GM19372 (cell line): ENCODE results near the gene AEBP2.
"Not testable (repeated sequence)": the region's sequence is repeated elsewhere in the genome, so short reads cannot be mapped to it uniquely, and the experiment has no call there.

Source experiments
- ATAC-seq: cut with Tn5 transposase; IDR thresholded peaks from one replicate; pipeline ENCODE4 v1.9.1; 2021; ENCODE audit warnings: mild to moderate bottlenecking, low read depth, moderate library complexity; ENCODE audit not compliant: unreplicated experiment

AEBP2 gene, protein sequence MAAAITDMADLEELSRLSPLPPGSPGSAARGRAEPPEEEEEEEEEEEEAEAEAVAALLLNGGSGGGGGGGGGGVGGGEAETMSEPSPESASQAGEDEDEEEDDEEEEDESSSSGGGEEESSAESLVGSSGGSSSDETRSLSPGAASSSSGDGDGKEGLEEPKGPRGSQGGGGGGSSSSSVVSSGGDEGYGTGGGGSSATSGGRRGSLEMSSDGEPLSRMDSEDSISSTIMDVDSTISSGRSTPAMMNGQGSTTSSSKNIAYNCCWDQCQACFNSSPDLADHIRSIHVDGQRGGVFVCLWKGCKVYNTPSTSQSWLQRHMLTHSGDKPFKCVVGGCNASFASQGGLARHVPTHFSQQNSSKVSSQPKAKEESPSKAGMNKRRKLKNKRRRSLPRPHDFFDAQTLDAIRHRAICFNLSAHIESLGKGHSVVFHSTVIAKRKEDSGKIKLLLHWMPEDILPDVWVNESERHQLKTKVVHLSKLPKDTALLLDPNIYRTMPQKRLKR

DNA sequence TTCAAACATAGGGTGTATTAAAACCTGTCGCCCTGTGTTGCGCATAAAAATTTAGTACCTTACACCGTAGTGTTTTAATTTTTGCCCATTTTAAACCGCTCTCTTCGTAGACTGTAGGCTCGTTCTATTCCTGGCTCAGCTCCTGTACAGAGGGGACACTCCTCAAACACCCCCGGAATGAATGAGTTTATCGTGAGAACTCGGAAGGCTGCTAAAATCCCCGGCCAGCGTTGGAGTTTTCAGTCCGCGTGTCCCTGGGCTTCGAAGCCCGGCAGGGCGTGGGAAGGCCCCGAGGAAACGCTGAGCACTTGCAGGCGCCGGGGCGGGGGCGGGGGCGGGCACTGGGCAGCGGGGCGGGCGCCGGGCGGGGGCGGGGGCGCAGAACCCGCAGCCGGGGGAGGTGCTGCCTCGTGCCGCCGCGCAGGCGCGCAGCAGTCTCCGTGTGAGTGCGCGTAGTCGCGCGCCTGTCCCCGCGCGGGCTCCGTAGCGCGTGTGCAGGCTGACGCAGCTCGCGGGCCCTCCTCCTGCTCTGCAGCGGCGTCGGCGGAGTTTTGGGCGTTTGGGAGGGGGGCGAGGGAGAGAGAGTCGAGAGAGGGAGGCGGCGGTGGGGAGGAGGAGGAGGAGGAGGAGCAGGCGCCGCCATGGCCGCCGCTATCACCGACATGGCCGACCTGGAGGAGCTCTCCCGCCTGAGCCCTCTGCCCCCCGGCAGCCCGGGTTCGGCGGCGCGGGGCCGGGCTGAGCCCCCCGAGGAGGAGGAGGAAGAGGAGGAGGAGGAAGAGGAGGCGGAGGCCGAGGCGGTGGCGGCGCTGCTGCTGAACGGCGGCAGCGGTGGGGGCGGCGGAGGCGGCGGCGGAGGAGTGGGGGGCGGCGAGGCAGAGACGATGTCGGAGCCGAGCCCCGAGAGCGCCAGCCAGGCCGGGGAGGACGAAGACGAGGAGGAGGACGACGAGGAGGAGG lies at the start of gene AEBP2:
Gene AEBP2, plus strand, starts transcription at position 434 of the 960 bp plus-strand sequence. Its CDS starts 208 bp downstream, at position 642.
- peak; percentile 82 for ATAC-seq

DNA sequence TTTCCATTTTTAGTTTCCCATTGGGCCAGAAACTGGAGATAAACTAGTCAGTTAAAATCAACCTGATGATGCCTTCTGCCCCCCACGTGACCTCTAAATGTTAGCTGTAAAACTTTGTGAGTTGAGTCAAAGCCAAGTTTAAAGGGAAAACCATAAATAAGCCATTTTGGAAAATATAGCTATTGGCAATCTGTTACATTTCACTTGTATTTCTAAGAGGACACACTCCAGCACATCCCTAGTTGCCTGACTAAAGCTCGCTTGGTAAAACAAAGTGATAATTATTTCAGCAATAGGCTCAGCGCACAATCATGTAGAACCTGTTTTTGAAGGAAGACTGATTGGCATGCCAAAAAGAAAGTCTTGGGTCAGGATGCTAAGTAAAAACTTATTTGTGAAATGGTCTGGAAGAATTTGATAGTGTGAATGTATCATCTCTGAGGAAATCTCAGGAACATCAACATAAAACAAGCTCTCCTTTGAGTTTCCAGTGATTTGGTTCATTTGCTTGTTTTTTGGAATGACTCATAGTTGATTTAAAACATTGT lies 49.2 kb upstream of the AEBP2 start:
- ATAC-seq = no peak

DNA sequence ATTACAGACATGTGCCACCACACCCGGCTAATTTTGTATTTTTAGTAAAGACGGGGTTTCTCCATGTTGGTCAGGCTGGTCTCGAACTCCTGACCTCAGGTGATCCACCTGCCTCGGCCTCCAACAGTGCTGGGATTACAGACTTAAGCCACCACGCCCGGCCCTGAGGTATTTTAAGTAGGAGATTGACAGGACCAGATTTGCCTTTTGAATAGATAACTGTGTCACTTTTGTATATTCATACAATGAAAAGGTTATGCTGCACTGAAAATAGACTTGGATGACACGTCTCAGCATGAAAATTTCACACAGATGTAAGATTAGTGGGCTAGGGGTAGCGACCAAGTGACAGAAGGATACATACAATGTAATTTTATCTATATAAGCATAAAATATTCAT lies 46.6 kb upstream of the AEBP2 start:
- not testable (repeated sequence) for ATAC-seq

DNA sequence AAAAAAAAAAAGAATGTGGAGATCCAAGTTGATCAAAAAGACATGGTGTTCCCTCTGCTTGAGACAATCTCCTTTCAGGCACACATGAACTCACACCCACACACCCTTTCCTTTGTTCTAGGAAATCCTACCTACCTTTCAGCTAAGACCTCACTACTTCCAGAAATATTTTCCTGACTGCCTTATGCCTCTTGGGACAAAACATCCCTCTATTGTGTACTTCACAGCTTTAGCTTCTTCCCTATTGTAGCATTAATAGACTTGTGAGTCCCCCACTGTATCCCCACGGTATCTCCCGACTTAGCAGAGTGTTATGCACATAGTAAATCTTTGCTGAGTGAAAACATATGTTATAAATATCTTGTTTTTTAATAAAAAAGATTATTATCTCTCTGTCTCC lies 44.9 kb upstream of the AEBP2 start:
- no peak for ATAC-seq

DNA sequence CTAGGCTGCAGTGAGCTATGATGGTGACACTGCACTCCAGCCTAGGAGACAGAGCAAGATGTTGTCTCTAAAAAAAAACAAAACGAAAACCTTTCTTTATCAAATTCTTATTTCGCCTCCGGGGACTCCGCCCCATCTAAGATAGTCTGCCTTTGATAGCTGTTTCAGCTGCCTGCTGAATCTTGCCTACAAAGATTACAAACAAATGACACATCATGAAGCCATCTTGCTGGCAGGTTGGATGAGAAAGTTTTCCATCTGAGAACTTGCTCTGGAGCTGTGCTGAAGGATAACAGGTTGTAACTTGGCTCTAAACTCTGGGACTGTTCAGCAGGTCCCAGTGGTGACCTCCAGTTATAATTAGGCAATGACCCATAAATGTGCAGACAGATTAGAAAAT lies 41.8 kb upstream of the AEBP2 start:
- ATAC-seq = no peak

DNA sequence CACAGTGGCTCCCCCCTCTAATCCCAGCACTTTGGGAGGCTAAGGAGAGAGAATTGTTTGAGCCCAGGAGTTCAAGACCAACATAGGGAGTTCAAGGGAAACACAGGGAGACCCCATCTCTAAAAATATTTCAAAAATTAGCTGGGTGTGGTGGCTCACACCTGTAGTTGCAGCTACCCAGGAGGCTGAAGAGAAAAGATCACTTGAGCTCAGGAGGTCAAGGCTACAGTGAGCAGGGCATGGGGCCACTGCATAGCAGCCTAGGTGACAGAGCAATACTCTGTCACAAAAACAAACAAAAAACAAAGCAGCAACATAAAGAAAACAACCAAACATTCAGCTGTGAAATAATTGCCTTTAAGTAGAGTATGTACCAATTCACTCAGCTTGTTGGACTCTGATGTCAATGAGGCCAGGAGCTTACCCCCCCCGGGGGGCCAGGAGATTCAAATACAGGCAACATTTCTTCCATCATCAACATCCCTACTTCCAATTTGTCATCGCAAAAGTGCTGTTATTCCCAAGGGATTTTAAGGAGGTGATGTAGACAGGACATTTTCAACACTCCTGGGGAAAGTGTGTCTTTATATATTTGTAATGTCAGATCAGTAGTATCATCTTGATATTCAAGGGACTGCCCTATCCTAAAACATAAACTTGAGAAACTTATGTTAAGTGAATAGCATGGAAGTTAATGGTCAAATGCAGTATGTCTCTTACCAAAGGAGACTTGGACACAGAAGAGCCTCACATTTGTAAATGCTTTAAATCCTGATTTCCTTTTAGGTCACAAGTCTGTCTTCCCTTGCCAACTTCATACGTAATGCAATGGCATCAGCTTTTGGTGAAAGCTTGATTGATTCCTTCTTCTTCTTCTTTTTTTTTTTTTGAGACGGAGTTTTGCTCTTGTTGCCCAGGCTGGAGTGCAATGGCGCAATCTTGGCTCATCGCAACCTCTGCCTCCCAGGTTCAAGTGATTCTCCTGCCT lies 40.6 kb upstream of the AEBP2 start:
- ATAC-seq = no peak

DNA sequence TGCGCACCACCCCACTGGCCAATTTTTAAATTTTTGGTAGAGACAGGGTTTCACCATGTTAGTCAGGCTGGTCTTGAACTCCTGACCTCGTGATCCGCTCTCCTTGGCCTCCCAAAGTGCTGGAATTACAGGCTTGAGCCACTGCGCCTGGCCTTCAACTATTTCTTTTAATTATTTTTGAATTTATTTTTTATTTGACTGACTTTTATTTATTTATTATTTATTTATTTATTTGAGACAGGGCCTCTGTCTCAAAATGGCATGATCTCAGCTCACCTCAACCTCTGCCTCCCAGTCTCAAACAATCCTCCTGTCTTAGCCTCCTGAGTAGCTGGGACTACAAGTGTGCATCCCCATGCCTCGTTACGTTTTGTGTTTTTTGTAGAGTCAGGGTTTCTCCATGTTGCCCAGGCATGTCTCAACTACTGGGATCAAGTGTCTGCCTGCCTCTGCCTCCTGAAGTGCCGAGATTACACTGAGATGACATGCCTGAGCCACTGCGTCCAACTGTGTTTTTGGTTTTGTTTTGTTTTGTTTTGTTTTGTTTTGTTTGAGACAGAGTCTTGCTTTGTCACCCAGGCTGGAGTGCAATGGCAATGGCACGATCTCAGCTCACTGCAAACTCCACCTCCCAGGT lies 38.5 kb upstream of the AEBP2 start:
- not testable (repeated sequence) for ATAC-seq

- no peak for ATAC-seq
Observed at GRCh38 chr12:19402211-19402610, 37.1 kb upstream of the AEBP2 start.

- ATAC-seq = no peak
Observed at GRCh38 chr12:19402743-19403431, 36.4 kb upstream of the AEBP2 start.

- ATAC-seq = no peak
Observed at GRCh38 chr12:19404242-19404880, 34.9 kb upstream of the AEBP2 start.

DNA sequence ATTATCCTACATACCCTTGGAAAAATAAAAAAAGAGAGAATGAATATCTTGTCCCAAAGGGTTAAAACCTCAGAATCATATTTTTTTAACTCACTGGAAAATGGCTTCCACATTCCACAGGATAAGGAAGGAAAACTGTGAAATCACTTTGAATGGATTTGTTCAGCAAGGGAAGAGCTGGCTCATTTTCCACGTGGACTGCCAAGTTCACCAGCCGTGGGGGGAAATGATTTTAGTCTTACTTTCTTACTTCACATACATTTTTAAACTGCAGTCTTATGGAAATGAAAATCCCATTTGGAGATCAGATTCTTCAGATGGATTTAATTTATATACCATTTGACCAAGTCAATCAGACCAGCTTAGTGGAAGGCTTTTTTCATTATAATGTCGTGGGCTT lies 29.9 kb upstream of the AEBP2 start:
- no peak for ATAC-seq

GRCh38 chr12:19410211-19410610 lies 29.1 kb upstream of the AEBP2 start:
- no peak for ATAC-seq

DNA sequence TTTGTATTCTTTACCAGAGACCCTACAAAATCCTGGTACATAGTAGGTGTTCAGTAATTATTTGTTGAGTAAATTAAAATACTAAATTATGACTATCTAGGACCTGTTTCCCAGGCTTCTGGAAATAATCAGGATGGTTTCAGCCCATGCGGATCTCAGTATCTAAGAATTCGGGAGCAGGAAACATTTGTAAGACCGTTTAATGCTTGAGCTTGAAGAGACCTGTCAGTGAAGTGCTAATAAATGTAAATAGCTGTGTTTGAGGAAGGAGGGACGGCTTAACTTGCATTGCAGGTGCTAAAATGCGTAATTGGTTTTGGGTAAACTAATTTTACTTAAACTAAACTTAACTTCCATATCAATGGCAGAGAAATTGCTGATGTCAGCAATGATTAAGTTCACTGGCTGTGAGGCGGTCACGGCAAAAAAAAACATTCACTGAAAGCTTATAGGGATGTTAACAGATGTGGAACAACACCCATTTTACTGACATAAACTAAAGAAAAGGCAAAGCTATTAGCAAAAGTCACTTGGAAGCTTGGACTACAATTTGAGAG lies 28.6 kb upstream of the AEBP2 start:
- ATAC-seq = no peak

GRCh38 chr12:19411234-19412204 lies 27.8 kb upstream of the AEBP2 start:
- no peak for ATAC-seq

GRCh38 chr12:19412844-19413243 lies 26.4 kb upstream of the AEBP2 start:
- no peak for ATAC-seq

GRCh38 chr12:19413582-19413981 lies 25.7 kb upstream of the AEBP2 start:
- ATAC-seq = not testable (repeated sequence)

- ATAC-seq = no peak
Observed at GRCh38 chr12:19415563-19415962, 23.7 kb upstream of the AEBP2 start.
